ENCODE measurements around the gene PUM1. TPM values are rescaled to one million over a fixed set of nuclear protein-coding genes. Genes with fewer than 3 reads are reported as not detected.

Gene PUM1
- polyA plus RNA-seq, 1 experiment, result 71.3 TPM

- CTCF ChIA-PET, result interaction anchor here (0.6 to 1.1 kb wide), 3 partner anchors 9 to 182 kb away, joined by 3 read pairs; no protein-coding TSS in a partner anchor
- no peak overlapping the region for H3K27ac ChIP-seq (ENCODE audit: low read depth, low read length)
- DNase-seq (ENCODE audit: low read depth, low spot score), result no peak
- TF ChIP-seq CTCF (IDR thresholded peaks at IDR 0.05; ENCODE audit: low read depth, low read length), result no peak
- no peaks in the 10 kb centered on the region for H3K9me3 ChIP-seq (ENCODE audit: control insufficient read depth, insufficient read depth, low read length)
- no peak overlapping the region for H3K4me3 ChIP-seq (ENCODE audit: low read depth, low read length)
- POLR2A ChIA-PET, result no interaction called here
- no peaks in the 10 kb centered on the region for H3K27me3 ChIP-seq (ENCODE audit: control insufficient read depth, insufficient read depth, low read length)
Observed at GRCh38 chr1:30984165-30984889, 81.2 kb downstream of the PUM1 start.

- POLR2A ChIA-PET, result no interaction called here
Observed at GRCh38 chr1:30982937-30983336, 82.6 kb downstream of the PUM1 start.

GRCh38 chr1:30982431-30982830, 83.1 kb downstream of the PUM1 start:
- TF ChIP-seq CTCF (IDR thresholded peaks at IDR 0.05; ENCODE audit: low read depth, low read length), result no peak
- no peak overlapping the region for H3K27ac ChIP-seq (ENCODE audit: low read depth, low read length)
- ChIA-PET POLR2A (no interaction called here), CTCF (interaction anchor here (1.0 kb wide), 1 partner anchor 15 kb away, joined by 4 read pairs; no protein-coding TSS in a partner anchor)
- H3K27me3 ChIP-seq (ENCODE audit: control insufficient read depth, insufficient read depth, low read length), result no peaks in the 10 kb centered on the region
- no peak overlapping the region for H3K4me3 ChIP-seq (ENCODE audit: low read depth, low read length)
- no peak for DNase-seq (ENCODE audit: low read depth, low spot score)
- H3K9me3 ChIP-seq (ENCODE audit: control insufficient read depth, insufficient read depth, low read length), result no peaks in the 10 kb centered on the region

More at GRCh38 chr1:30982937-30983336, 82.6 kb downstream of the PUM1 start:
- Histone ChIP-seq H3K27me3 (ENCODE audit: control insufficient read depth, insufficient read depth, low read length) (no peaks in the 10 kb centered on the region), H3K27ac (ENCODE audit: low read depth, low read length) (no peak overlapping the region), H3K4me3 (ENCODE audit: low read depth, low read length) (no peak overlapping the region), H3K9me3 (ENCODE audit: control insufficient read depth, insufficient read depth, low read length) (no peaks in the 10 kb centered on the region)
- TF ChIP-seq CTCF (IDR thresholded peaks at IDR 0.05; ENCODE audit: low read depth, low read length), result peak; percentile 49
- DNase-seq (ENCODE audit: low read depth, low spot score), result no peak
- CTCF ChIA-PET, result interaction anchor here (1.0 kb wide), 1 partner anchor 24 kb away, joined by 3 read pairs; no protein-coding TSS in a partner anchor

GRCh38 chr1:30981172-30981571, 84.3 kb downstream of the PUM1 start:
- no peak for TF ChIP-seq CTCF (IDR thresholded peaks at IDR 0.05; ENCODE audit: low read depth, low read length)
- H3K27me3 ChIP-seq (ENCODE audit: control insufficient read depth, insufficient read depth, low read length), result no peaks in the 10 kb centered on the region
- ChIA-PET CTCF (no interaction called here), POLR2A (no interaction called here)
- DNase-seq (ENCODE audit: low read depth, low spot score), result no peak
- H3K27ac ChIP-seq (ENCODE audit: low read depth, low read length), result no peak overlapping the region
- no peak overlapping the region for H3K4me3 ChIP-seq (ENCODE audit: low read depth, low read length)
- no peaks in the 10 kb centered on the region for H3K9me3 ChIP-seq (ENCODE audit: control insufficient read depth, insufficient read depth, low read length)

- Histone ChIP-seq H3K9me3 (ENCODE audit: control insufficient read depth, insufficient read depth, low read length) (no peaks in the 10 kb centered on the region), H3K4me3 (ENCODE audit: low read depth, low read length) (no peak overlapping the region), H3K27ac (ENCODE audit: low read depth, low read length) (no peak overlapping the region), H3K27me3 (ENCODE audit: control insufficient read depth, insufficient read depth, low read length) (no peaks in the 10 kb centered on the region)
- TF ChIP-seq CTCF (IDR thresholded peaks at IDR 0.05; ENCODE audit: low read depth, low read length), result no peak
- CTCF ChIA-PET, result no interaction called here
- POLR2A ChIA-PET, result no interaction called here
- no peak for DNase-seq (ENCODE audit: low read depth, low spot score)
Observed at GRCh38 chr1:30977511-30977910, 88.0 kb downstream of the PUM1 start.

Measured in AG04450 (cell line).